Left ventricle myocardium inferior (tissue), 1 donor: ENCODE data around the gene CCL4. TPM values are rescaled to one million over a fixed set of nuclear protein-coding genes. Genes with fewer than 3 reads are reported as not detected.
"Not testable (repeated sequence)": the region's sequence is repeated elsewhere in the genome, so short reads cannot be mapped to it uniquely, and the experiment has no call there.

ENCODE experiments used
- DNase-seq: peaks from one replicate; pipeline ENCODE4 v3.0.0-alpha.2; 2020
- H3K27ac ChIP-seq: fragments of 200-600 bp; replicated peaks from 2 replicates; pipeline ENCODE4 v1.8.0; 2021
- H3K27me3 ChIP-seq: fragments of 200-600 bp; 2 replicates; pipeline ENCODE4 v1.8.0; 2021; ENCODE audit warnings: low read depth
- H3K36me3 ChIP-seq: fragments of 200-600 bp; 2 replicates; pipeline ENCODE4 v1.8.0; 2021
- H3K4me1 ChIP-seq: fragments of 200-600 bp; 2 replicates; pipeline ENCODE4 v1.8.0; 2021
- H3K4me3 ChIP-seq: fragments of 200-600 bp; 2 replicates; pipeline ENCODE4 v1.8.0; 2021; ENCODE audit warnings: mild to moderate bottlenecking, moderate library complexity
- H3K9me3 ChIP-seq: fragments of 200-600 bp; replicated peaks from 2 replicates; pipeline ENCODE4 v1.8.0; 2021
- CTCF ChIP-seq: fragments of 200-600 bp; IDR thresholded peaks from 2 replicates; pipeline ENCODE4 v1.8.0; 2021; ENCODE audit warnings: antibody characterized with exemption, mild to moderate bottlenecking, borderline replicate concordance
- intact Hi-C: fragments of 100-400 bp; cut with micrococcal nuclease; formaldehyde crosslinking; loops from one replicate; pipeline ENCODE4 v1.11.0; 2022
- total RNA-seq: library from RNA; stranded (reverse); fragmentation: NEBNext Ultra II Directional; extraction: Animal tissue kit (Norgen Biotek cat#: 25700); gene quantifications from one replicate; pipeline ENCODE4 v1.2.1, GENCODE V29; 2021
- donor health status: DM: no; HTN: yes; CAD: no; lungs with severe emphysema.

CCL4 gene
- total RNA-seq, 1 donor from 2014 or later = 0.91 TPM

- no peaks in the 10 kb centered on the region for H3K9me3 ChIP-seq
- no peak for TF ChIP-seq CTCF
- no peaks in the 10 kb centered on the region for H3K36me3 ChIP-seq
- intact Hi-C loops = no loop called here
- no peak overlapping the region for H3K27ac ChIP-seq
- no peak for DNase-seq
- no peak overlapping the region for H3K4me3 ChIP-seq
- H3K27me3 ChIP-seq = peaks cover 16% of the 10 kb centered on the region
- no peaks in the 10 kb centered on the region for H3K4me1 ChIP-seq
Observed at GRCh38 chr17:36112572-36112971, 8.9 kb downstream of the CCL4 start.

GRCh38 chr17:36113131-36113530, 9.5 kb downstream of the CCL4 start:
- H3K27me3 ChIP-seq = peaks cover 10% of the 10 kb centered on the region
- H3K27ac ChIP-seq, H3K4me3 ChIP-seq, DNase-seq, H3K4me1 ChIP-seq, H3K9me3 ChIP-seq, intact Hi-C loops, H3K36me3 ChIP-seq: not testable (repeated sequence)

- H3K27me3 ChIP-seq, intact Hi-C loops, H3K4me1 ChIP-seq, DNase-seq, H3K4me3 ChIP-seq, H3K9me3 ChIP-seq, H3K36me3 ChIP-seq, H3K27ac ChIP-seq: not testable (repeated sequence)
Observed at GRCh38 chr17:36114971-36115648, 11.5 kb downstream of the CCL4 start.

GRCh38 chr17:36115649-36115977, 12.0 kb downstream of the CCL4 start:
- H3K4me3 ChIP-seq, H3K9me3 ChIP-seq, H3K4me1 ChIP-seq, H3K36me3 ChIP-seq, H3K27ac ChIP-seq, H3K27me3 ChIP-seq, intact Hi-C loops, DNase-seq: not testable (repeated sequence)

DNA sequence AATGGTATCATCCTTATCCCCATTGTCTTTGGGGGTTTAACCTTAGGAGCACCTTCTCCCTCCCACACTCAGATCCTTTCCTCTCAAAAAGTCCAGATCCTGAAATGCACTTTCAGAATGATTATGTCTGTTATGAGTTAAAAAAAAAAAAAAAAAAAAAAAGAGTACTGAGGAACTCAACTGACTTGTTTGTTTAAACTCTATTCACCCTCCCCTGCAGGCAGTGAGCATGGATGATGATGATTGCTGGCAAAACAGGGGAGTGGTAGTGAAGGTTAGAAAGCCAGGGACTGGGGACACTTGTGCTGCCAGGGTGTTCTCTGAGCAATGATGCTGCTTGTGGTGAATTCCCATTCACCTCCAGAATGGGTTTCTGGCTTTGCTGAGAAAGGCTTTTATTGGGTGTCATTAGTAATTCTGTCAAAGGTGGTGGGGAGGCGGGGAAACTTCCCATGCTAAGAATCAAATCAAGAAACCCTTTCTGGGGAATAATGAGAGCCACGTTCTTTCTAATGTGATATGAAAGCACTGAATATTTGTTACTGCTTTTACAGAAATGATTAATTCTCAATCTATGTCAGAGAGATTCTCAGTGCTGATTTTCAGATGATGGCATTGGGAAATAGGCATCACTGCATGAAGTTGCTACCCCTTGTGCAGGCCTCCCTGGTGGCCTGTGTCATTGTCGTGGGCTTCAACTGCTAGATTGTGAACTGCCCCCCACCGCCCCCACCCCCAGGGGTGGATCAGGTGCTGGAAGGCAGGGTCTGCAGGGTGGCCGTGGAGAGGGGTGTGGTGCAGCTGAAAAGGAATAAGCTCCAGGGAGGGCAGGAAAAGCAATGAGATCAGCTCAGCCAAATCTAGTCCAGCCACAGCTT, 14.1 kb downstream of the CCL4 start:
- TF ChIP-seq CTCF = no peak
- H3K36me3 ChIP-seq = no peaks in the 10 kb centered on the region
- H3K4me1 ChIP-seq = no peaks in the 10 kb centered on the region
- no peak overlapping the region for H3K27ac ChIP-seq
- DNase-seq = no peak
- H3K27me3 ChIP-seq = peaks cover 9% of the 10 kb centered on the region
- intact Hi-C loops = no loop called here
- no peak overlapping the region for H3K4me3 ChIP-seq
- no peaks in the 10 kb centered on the region for H3K9me3 ChIP-seq

GRCh38 chr17:36118477-36119353, 15.1 kb downstream of the CCL4 start:
- Histone ChIP-seq H3K9me3 (no peaks in the 10 kb centered on the region), H3K27ac (no peak overlapping the region), H3K36me3 (no peaks in the 10 kb centered on the region), H3K27me3 (peaks cover 9% of the 10 kb centered on the region), H3K4me1 (no peaks in the 10 kb centered on the region), H3K4me3 (no peak overlapping the region)
- intact Hi-C loops = no loop called here
- no peak for TF ChIP-seq CTCF
- no peak for DNase-seq
